IMR-90 (cell line): ENCODE results near the gene PLEKHH1. TPM values are rescaled to one million over a fixed set of nuclear protein-coding genes. Genes with fewer than 3 reads are reported as not detected.

ENCODE experiments used
- ATAC-seq: fragments of 200-7000 bp; cut with Tn5 transposase; 2 replicates; pipeline ENCODE4 v1.9.1; 2020; ENCODE audit warnings: low read depth, mild to moderate bottlenecking, moderate library complexity
- BruUV-seq: library from RNA; stranded (reverse); fragments of 400-500 nt; replicated peaks from 2 replicates; lab custom pipeline; 2021; lab: Mats Ljungman, UMichigan
- CTCF ChIA-PET: fragments of 300-600 bp; formaldehyde crosslinking; extraction: SDS; loops from one replicate; lab custom pipeline; 2021; ENCODE audit warnings: antibody characterized with exemption; lab: Yijun Ruan, JAX
- POLR2A ChIA-PET: fragments of 300-600 bp; sonication (Branson Sonifier 250); formaldehyde crosslinking; loops from one replicate; lab custom pipeline; 2022; ENCODE audit warnings: antibody characterized with exemption; ENCODE audit not compliant: unreplicated experiment; lab: Charles Lee
- DNase-seq: peaks from one replicate; pipeline ENCODE4 v3.0.0; 2013
- H2AFZ ChIP-seq: replicated peaks from 2 replicates; pipeline ENCODE3; 2013; ENCODE audit warnings: low read length, mild to moderate bottlenecking; ENCODE audit not compliant: poor library complexity
- H2AK5ac ChIP-seq: 2 replicates; pipeline ENCODE4 v1.6.1; 2013; ENCODE audit warnings: low read depth, low read length, inconsistent platforms
- H2AK9ac ChIP-seq: replicated peaks from 2 replicates; pipeline ENCODE3; 2013; ENCODE audit warnings: mild to moderate bottlenecking, low read depth, low read length, moderate library complexity; ENCODE audit not compliant: poor library complexity
- H2BK120ac ChIP-seq: 2 replicates; pipeline ENCODE4 v1.6.1; 2013; ENCODE audit warnings: low read depth, low read length, inconsistent platforms
- H2BK15ac ChIP-seq: 3 replicates; pipeline ENCODE4 v1.6.1; 2013; ENCODE audit warnings: low read depth, low read length, inconsistent platforms
- H2BK20ac ChIP-seq: 2 replicates; pipeline ENCODE4 v1.6.1; 2013; ENCODE audit warnings: low read depth, mild to moderate bottlenecking, inconsistent platforms, low read length, moderate library complexity
- H2BK5ac ChIP-seq: 2 replicates; pipeline ENCODE4 v1.6.1; 2013; ENCODE audit warnings: mild to moderate bottlenecking, low read depth, low read length, inconsistent platforms; ENCODE audit not compliant: poor library complexity, severe bottlenecking
- H3K14ac ChIP-seq: replicated peaks from 2 replicates; pipeline ENCODE4 v1.6.1; 2013; ENCODE audit warnings: low read depth, low read length, inconsistent platforms
- H3K18ac ChIP-seq: 2 replicates; pipeline ENCODE4 v1.6.1; 2013; ENCODE audit warnings: low read depth, low read length, control low read depth
- H3K23ac ChIP-seq: 2 replicates; pipeline ENCODE4 v1.6.1; 2013; ENCODE audit warnings: low read depth, low read length, inconsistent platforms
- H3K27ac ChIP-seq: 2 replicates; pipeline ENCODE4 v1.5.1; 2013; ENCODE audit warnings: mild to moderate bottlenecking, control low read depth, low read length; ENCODE audit not compliant: insufficient read depth
- H3K27me3 ChIP-seq: 2 replicates; pipeline ENCODE4 v1.6.1; 2013; ENCODE audit warnings: low read length; ENCODE audit not compliant: control insufficient read depth, insufficient read depth
- H3K36me3 ChIP-seq: 2 replicates; pipeline ENCODE4 v1.6.1; 2013; ENCODE audit warnings: low read length, mixed read lengths; ENCODE audit not compliant: control insufficient read depth, insufficient read depth
- H3K4ac ChIP-seq: 2 replicates; pipeline ENCODE4 v1.6.1; 2013; ENCODE audit warnings: low read depth, low read length, inconsistent platforms
- H3K4me1 ChIP-seq: 2 replicates; pipeline ENCODE4 v1.6.1; 2013; ENCODE audit warnings: low read length, mixed read lengths; ENCODE audit not compliant: control insufficient read depth, insufficient read depth
- H3K4me2 ChIP-seq: 2 replicates; pipeline ENCODE4 v1.6.1; 2013; ENCODE audit warnings: low read depth, mild to moderate bottlenecking, control low read depth, low read length, moderate library complexity
- H3K4me3 ChIP-seq: 2 replicates; pipeline ENCODE4 v1.5.1; 2013; ENCODE audit warnings: low read depth, mild to moderate bottlenecking, control low read depth, low read length, moderate library complexity; ENCODE audit not compliant: insufficient read depth
- H3K56ac ChIP-seq: 2 replicates; pipeline ENCODE4 v1.6.1; 2013; ENCODE audit warnings: low read length, inconsistent platforms; ENCODE audit not compliant: insufficient read depth; ENCODE audit errors: extremely low read depth
- H3K79me1 ChIP-seq, 2 experiments: 2 replicates each; pipeline ENCODE4 v1.6.1; 2013; ENCODE audit warnings: low read length in 2 of 2, inconsistent platforms in 1 of 2, low read depth in 1 of 2
- H3K9ac ChIP-seq: 2 replicates; pipeline ENCODE4 v1.6.1; 2013; ENCODE audit warnings: low read depth, low read length, control low read depth
- H3K9me1 ChIP-seq: 2 replicates; pipeline ENCODE4 v1.6.1; 2013; ENCODE audit warnings: low read length, inconsistent platforms; ENCODE audit not compliant: insufficient read depth
- H3K9me3 ChIP-seq: 2 replicates; pipeline ENCODE4 v1.6.1; 2013; ENCODE audit warnings: low read length; ENCODE audit not compliant: control insufficient read depth, insufficient read depth
- H4K20me1 ChIP-seq: 2 replicates; pipeline ENCODE4 v1.6.1; 2013; ENCODE audit warnings: low read length, inconsistent platforms; ENCODE audit not compliant: insufficient read depth
- H4K5ac ChIP-seq: 2 replicates; pipeline ENCODE4 v1.6.1; 2013; ENCODE audit warnings: mild to moderate bottlenecking, low read depth, low read length, control low read depth
- H4K8ac ChIP-seq, 2 experiments: 2 replicates each; pipeline ENCODE4 v1.6.1; 2013; ENCODE audit warnings: low read depth in 2 of 2, low read length in 2 of 2, control low read depth in 1 of 2, inconsistent platforms in 1 of 2
- H4K91ac ChIP-seq: 2 replicates; pipeline ENCODE4 v1.6.1; 2013; ENCODE audit warnings: low read depth, low read length, inconsistent platforms; ENCODE audit not compliant: insufficient read depth
- MXI1 ChIP-seq: IDR thresholded peaks from 2 replicates; pipeline ENCODE4 v1.6.1; 2012; ENCODE audit warnings: low read depth, mild to moderate bottlenecking, low read length, moderate library complexity, borderline replicate concordance
- NFE2L2 ChIP-seq: fragments of 150-350 bp; IDR thresholded peaks from 2 replicates; pipeline ENCODE4 v1.6.1; 2016; ENCODE audit warnings: low read depth, mild to moderate bottlenecking, low read length
- RAD21 ChIP-seq: IDR thresholded peaks from 2 replicates; pipeline ENCODE4 v1.6.1; 2012; ENCODE audit warnings: low read length, improper control_type of control experiment
- RCOR1 ChIP-seq: IDR thresholded peaks from 2 replicates; pipeline ENCODE4 v1.6.1; 2012; ENCODE audit warnings: mild to moderate bottlenecking, low read length, improper control_type of control experiment; ENCODE audit not compliant: insufficient replicate concordance
- WGBS, 2 experiments: methylation state at CpG; one replicate each; pipeline versions ENCODE4 v1.1.5 to v1.1.7; 2013; ENCODE audit warnings: missing lambda C conversion rate in 2 of 2; ENCODE audit not compliant: insufficient read length in 1 of 2; ENCODE audit errors: extremely low coverage in 2 of 2; 5-methylcytosine and 5-hydroxymethylcytosine counted together
- dilution Hi-C: fragments of 300-500 bp; cut with HindIII; formaldehyde crosslinking; loops from one replicate; pipeline ENCODE4 v1.14.3; 2018; ENCODE audit warnings: low sequenced_read_pairs; ENCODE audit not compliant: unreplicated experiment
- in situ Hi-C: fragments of 300-500 bp; cut with MboI; formaldehyde crosslinking; loops from 3 replicates; pipeline ENCODE4 v1.14.3; 2019; ENCODE audit warnings: low sequenced_read_pairs, inconsistent platforms, mixed read lengths
- intact Hi-C: fragments of 100-400 bp; cut with micrococcal nuclease; formaldehyde crosslinking; loops from 2 replicates; pipeline ENCODE4 v1.10.0; 2022
- polyA plus RNA-seq, 3 experiments: library from polyadenylated mRNA; depleted of rRNA; stranded (reverse); fragments of >200 nt; gene quantifications; 2 replicates each; pipeline ENCODE4 v1.2.3, GENCODE V29; 2012; ENCODE audit warnings: low replicate concordance in 1 of 3
- total RNA-seq: library from RNA; depleted of rRNA; stranded (reverse); fragments of >200 nt; gene quantifications from 2 replicates; pipeline ENCODE4 v1.2.3, GENCODE V29; 2012

The PLEKHH1 gene
- total and polyA plus RNA-seq, 2 of the 4 experiments (the other 2 are of a cell fraction) = under 0.01 to 0.34 TPM

DNA sequence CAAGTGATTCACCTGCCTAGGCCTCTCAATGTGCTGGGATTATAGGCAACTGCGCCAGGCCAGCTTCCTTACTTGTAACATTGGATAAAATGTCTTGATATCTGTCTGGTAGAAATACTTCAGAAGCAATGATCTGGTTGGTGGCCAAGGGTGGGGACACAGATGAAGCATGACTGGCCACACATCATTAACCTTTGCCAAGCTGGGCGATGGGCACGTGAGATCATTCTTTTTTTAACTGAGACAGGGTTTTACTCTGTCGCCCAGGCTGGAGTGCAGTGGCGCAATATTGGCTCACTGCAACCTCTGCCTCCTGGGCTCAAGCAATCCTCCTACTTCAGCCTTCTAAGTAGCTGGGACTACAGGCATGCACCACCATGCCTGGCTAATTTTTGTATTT, 31.1 kb downstream of the PLEKHH1 start:
- Histone ChIP-seq H3K9ac (no peak overlapping the region), H2AK9ac (no peak overlapping the region), H2AFZ (no peak overlapping the region), H4K91ac (no peak overlapping the region), H3K14ac (no peak overlapping the region), H2BK15ac (no peak overlapping the region), H3K27ac (no peak overlapping the region), H3K9me1 (no peaks in the 10 kb centered on the region), H3K56ac (no peak overlapping the region), H3K9me3 (no peaks in the 10 kb centered on the region), H3K4me2 (no peak overlapping the region), H3K4me1 (no peaks in the 10 kb centered on the region), H3K27me3 (peaks cover 2% of the 10 kb centered on the region; the same call in 1 of the 2 replicates), H3K18ac (no peak overlapping the region), H4K5ac (no peak overlapping the region), H2BK20ac (no peak overlapping the region), H2BK5ac (no peak overlapping the region), H3K4me3 (no peak overlapping the region), H2BK120ac (no peak overlapping the region), H3K79me1 (no peaks in the 10 kb centered on the region), H4K8ac (no peak overlapping the region), H3K4ac (no peak overlapping the region), H4K20me1 (no peaks in the 10 kb centered on the region), H3K23ac (no peak overlapping the region), H3K36me3 (no peaks in the 10 kb centered on the region), H2AK5ac (no peak overlapping the region)
- TF ChIP-seq RAD21 = no peak
- TF ChIP-seq RCOR1 = no peak
- TF ChIP-seq MXI1 = no peak
- TF ChIP-seq NFE2L2 = no peak
- dilution Hi-C loops = no loop called here
- intact Hi-C loops = no loop called here
- in situ Hi-C loops = no loop called here
- no peak for DNase-seq
- 20% methylated on average over 1 of the region's 5 CpGs; no CpG with 5 or more reads in 1 of the 2 experiments for WGBS, 2 experiments
- BruUV-seq = no TSS peak
- POLR2A ChIA-PET = no interaction called here
- CTCF ChIA-PET = no interaction called here
- ATAC-seq = no peak
